NT2/D1 (cell line): Measurements from ENCODE around the gene CRIP3.

Experiments used
- SUZ12 ChIP-seq: IDR thresholded peaks from 2 replicates; pipeline ENCODE4 v1.6.1; 2011; ENCODE audit not compliant: insufficient read length, insufficient read depth; ENCODE audit errors: extremely low read depth
- YY1 ChIP-seq: IDR thresholded peaks from 2 replicates; pipeline ENCODE4 v1.6.1; 2011; ENCODE audit not compliant: insufficient read length, insufficient read depth
- ZNF274 ChIP-seq: IDR thresholded peaks from 2 replicates; pipeline ENCODE4 v1.6.1; 2011; ENCODE audit warnings: mild to moderate bottlenecking, low read depth, low read length

GRCh38 chr6:43311666-43312065 is 3.0 kb upstream of the CRIP3 start:
- no peak for TF ChIP-seq ZNF274
- no peak for TF ChIP-seq SUZ12
- no peak for TF ChIP-seq YY1
